GM19438 (cell line): ENCODE data around the gene GRIP2.

Experiments used
- ATAC-seq: cut with Tn5 transposase; IDR thresholded peaks from one replicate; pipeline ENCODE4 v1.9.1; 2021; ENCODE audit warnings: low read depth; ENCODE audit not compliant: unreplicated experiment

GRIP2 gene

GRCh38 chr3:14562121-14562890, 22.2 kb upstream of the GRIP2 start:
- no peak for ATAC-seq

- no peak for ATAC-seq
These were observed 21.2 kb upstream of the GRIP2 start for GRCh38 chr3:14561051-14561960.

GRCh38 chr3:14560110-14560509, 20.0 kb upstream of the GRIP2 start:
- no peak for ATAC-seq

DNA sequence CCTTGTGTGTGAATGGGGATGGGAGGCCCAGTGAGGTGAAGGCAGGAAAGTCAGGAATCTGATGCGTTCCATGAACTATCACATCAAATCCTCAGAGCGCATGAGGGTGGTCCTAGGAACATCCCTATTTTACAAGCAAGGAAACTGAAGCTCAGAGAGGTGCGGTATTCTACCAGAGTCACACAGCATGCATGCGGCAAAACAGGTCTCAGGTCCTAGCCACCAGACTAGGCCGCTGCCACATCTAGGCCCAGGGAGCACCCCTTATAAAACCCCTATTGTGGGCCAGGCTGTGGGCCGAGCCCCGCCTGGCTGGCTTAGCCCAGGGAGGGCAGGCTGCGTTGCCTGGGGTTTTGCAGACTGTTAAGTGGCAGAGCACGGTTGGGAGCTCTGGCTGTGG, 17.9 kb upstream of the GRIP2 start:
- ATAC-seq: no peak

GRCh38 chr3:14555835-14556234, 15.7 kb upstream of the GRIP2 start:
- ATAC-seq: no peak

- no peak for ATAC-seq
These were observed 14.6 kb upstream of the GRIP2 start for GRCh38 chr3:14554715-14555114.

- ATAC-seq: no peak
These were observed 13.7 kb upstream of the GRIP2 start for GRCh38 chr3:14553871-14554270.

DNA sequence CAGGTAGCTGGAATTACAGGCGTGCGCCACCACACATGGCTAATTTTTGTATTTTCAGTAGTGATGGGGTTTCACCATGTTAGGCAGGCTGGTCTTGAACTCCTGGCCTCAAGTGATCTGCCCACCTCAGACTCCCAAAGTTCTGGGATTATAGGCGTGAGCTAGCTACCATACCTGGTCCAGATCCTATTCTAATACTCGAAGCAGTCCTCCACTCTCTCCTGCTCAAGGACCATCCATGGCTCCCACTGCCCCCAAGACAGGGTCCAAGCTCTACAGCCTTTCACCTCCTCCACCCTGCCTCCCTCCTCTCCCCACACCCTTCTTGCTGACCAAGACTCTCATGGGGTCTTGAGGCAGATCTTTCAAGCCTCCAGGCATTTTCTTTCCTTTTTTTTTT, 12.6 kb upstream of the GRIP2 start:
- no peak for ATAC-seq

- ATAC-seq: no peak
These were observed 12.0 kb upstream of the GRIP2 start for GRCh38 chr3:14552041-14552648.

DNA sequence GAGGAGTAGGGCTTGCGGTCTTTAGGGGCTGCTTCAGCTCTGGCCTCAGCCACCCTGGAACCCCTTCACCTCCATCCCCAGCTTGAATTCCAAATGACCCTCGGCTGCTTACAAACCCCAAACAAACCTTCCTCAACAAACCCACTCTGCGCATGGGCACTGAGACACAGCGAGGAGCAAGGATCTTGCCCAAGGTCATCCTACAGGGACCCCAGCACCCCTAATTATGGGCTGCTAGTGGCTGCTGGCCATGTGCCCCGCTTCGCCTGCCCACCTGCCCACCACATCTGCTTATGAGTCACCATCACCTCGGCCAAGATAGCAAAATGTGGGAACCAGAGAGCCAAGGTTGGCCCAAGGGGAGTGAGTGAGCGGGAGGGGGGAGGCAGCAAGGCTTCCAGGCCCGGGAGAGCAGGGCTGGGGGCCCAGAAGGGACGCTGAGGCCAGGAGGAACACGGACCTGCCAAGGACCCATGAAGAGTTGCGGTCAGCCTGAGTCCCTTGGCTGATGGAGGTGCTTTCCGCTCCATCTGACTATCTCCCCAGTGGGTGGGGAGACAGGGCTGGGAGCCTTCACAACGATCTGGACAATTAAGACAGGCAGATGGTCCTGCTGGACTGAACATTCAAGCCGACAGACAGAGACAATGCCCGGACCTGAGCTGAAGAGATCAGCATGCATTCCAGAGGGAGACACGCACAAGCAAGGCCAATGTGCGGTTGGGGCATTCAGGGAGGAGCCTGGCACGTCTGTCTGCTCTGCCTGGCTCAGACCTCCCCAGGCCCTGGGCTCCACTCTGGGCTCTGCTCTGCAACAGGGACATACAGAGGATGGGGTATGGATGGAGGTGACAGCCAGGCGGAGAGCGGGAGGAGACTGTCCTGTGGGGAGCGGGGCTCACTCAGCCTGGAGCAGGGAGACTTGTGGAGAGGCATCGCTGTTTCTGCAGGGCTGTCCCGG, 10.8 kb upstream of the GRIP2 start:
- ATAC-seq: no peak

GRCh38 chr3:14550181-14550580, 10.0 kb upstream of the GRIP2 start:
- no peak for ATAC-seq

DNA sequence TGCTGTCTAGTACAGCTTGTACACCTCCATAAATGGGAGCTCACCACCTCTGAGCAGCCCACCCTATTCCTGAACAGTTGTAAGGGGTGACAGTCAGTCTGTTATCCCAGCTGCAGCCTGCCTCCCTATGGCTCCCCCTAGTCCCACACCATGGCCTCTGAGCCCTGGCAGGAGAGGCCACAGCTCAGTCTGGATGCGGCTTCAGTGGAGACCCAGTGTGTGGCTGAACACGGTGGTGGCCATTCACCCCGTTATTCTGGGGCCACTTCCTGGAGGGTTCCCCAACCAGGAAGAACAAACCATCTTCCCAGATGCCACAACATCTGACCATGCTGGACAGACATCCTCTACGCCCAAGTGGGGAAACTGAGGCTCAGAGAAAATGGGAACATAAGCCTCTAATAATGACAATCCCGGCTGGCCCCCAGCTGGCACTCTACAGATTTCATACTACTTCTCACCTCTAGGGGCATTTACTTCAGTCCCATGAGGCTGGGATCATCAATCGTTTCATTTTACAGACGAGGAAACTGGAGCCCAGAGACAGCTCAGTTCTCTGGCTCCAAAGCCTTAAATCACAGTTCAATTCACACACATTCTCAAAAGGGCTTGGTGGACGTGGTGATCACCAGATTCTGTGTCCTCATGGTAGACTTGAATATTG, 9.2 kb upstream of the GRIP2 start:
- no peak for ATAC-seq

DNA sequence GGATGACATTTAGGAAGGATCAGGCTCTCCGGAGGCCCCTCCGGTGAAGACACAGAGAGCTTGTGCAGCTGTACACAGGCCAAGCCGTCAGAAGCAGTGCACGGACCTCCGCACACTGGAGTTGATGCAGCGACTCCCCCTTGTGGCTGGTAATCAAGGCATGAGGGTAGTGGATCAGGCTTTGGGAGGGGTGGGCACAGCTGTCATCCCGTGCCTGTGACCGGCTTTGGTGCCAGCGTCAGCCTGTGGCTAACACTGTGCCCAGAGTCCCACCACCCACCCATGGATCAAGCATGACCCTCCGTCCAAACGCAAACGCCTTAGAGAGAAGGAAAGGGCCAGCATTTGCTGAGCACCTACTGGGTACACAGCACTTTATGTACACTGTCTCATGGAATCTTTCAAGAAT, 8.2 kb upstream of the GRIP2 start:
- no peak for ATAC-seq

DNA sequence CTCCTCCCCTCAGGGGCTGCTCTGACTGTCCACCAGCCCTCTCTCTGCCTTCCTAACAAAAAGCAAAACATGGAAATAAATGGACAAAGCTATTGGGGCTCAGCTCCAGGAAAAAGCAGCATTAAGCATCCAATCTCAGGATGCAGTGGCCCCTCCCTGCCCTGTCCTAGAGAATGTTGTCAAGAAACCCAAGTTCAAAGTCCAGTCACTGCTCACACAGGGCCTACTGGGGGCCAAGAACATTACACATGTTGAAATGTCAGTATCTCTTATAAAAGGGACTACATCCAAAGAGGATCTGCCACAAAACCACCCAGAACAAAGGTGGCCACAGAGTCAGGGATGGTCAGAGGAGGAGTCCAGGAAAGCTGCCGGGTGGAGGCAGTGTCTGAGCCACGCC, 7.6 kb upstream of the GRIP2 start:
- no peak for ATAC-seq

GRCh38 chr3:14546041-14546440, 5.9 kb upstream of the GRIP2 start:
- ATAC-seq: no peak

DNA sequence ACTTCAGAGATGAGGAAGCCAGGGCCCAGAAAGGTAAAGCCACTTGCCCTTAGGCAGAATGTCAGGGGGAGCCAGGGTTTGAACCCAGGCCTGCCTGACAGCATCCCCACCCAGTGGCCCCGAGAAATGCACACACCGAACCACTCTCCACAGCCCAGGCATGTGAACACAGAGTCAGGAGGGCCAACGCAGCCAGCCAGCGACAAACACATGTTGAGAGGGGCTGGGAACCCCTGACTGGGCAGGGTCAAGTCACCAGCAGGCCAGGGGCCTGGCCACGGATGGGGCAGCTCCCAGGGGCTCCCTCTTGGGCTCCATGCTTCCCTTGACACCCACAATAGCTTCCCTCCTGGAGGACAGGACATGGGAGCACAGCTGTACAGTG, 5.1 kb upstream of the GRIP2 start:
- no peak for ATAC-seq

GRCh38 chr3:14544282-14545250, 4.4 kb upstream of the GRIP2 start:
- ATAC-seq: no peak

DNA sequence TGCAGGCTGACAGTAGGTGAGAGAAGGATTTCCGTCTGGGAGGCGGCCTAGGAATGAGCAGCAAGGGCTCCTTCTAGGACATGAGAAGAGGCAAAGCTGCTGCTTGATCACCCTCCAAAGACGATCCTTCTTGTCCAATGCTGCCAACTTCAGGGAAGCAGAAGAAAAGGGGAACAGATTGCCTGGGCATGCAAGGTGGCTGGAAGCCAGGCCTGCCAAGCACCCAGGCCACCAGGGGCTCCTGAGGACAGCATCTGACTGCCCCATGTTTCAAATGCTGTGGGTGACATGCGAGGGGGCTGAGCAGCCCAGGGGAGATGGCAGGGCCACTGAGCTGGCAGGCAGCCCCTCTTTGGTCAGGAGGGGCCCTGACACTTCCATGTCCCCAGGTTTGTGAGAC, 3.3 kb upstream of the GRIP2 start:
- ATAC-seq: no peak

GRCh38 chr3:14542656-14543055, 2.5 kb upstream of the GRIP2 start:
- ATAC-seq: no peak
